ENCODE measurements around the gene AKAP3. TPM values are rescaled to one million over a fixed set of nuclear protein-coding genes. Genes with fewer than 3 reads are reported as not detected.
A peak's percentile ranks its signal among the peaks of the same experiment; 100 is the strongest.

AKAP3 gene
- total RNA-seq (2014; rRNA removed; shearing (Covaris generic)): 0.72 and 1.4 TPM in 2 replicates
- not detected in 2 replicates for polyA plus RNA-seq (2014; cell fraction: nucleus; rRNA removed)

- peak; percentile 68 for DNase-seq (ENCODE audit: extremely low read depth, low read depth)
Observed at GRCh38 chr12:4648501-4649357, at the start of gene AKAP3, which contains the start of gene NDUFA9. Gene AKAP3 (minus strand): TSS chr12:4649051. CDS start chr12:4638196, 10,855 bp downstream. Gene NDUFA9 (plus strand): TSS chr12:4649114. CDS start chr12:4649127, 13 bp downstream.

- no peak for DNase-seq (ENCODE audit: extremely low read depth, low read depth)
Observed at GRCh38 chr12:4690760-4691159, 41.9 kb upstream of the AKAP3 start.

GRCh38 chr12:4685317-4685716, 36.5 kb upstream of the AKAP3 start:
- no peak for DNase-seq (ENCODE audit: extremely low read depth, low read depth)

DNA sequence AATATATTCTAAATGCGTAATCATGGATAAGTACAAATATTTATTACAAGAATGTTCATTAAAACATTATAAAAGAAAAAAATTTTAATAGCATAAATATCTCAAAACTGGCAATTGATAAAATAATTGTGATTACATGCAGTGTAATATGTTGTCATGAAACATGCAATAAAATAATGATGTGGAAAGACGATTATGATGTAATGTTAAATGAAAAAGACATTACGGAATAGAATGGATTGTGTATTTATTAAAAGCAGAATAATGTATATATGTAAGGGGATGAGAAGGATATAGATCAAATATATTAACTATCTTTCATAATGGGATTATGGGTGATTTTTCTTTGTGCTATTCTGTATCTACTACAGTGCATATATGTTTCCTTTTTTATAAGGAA, 32.9 kb upstream of the AKAP3 start:
- no peak for DNase-seq (ENCODE audit: extremely low read depth, low read depth)

DNA sequence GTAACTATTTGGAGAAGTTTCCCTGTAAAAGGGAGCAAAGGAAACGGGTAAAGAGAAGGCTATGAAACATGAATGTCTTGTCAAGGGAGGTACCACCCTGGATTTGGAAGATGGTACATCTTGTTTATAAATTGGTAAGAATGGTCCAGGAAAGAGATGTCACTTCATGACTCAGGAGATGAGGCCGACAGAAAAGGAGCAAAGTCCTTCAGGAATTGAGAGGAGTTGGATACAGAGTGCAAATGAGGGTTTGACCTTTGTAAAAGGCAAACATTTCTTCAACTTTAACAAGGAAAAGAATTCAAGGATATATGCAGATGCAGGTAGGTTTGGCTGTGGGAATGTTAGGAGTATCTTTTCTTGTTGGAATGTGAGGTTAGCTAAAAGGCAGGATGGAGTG, 30.9 kb upstream of the AKAP3 start:
- no peak for DNase-seq (ENCODE audit: extremely low read depth, low read depth)

GRCh38 chr12:4665236-4665635, 16.4 kb upstream of the AKAP3 start:
- DNase-seq (ENCODE audit: extremely low read depth, low read depth): no peak

DNA sequence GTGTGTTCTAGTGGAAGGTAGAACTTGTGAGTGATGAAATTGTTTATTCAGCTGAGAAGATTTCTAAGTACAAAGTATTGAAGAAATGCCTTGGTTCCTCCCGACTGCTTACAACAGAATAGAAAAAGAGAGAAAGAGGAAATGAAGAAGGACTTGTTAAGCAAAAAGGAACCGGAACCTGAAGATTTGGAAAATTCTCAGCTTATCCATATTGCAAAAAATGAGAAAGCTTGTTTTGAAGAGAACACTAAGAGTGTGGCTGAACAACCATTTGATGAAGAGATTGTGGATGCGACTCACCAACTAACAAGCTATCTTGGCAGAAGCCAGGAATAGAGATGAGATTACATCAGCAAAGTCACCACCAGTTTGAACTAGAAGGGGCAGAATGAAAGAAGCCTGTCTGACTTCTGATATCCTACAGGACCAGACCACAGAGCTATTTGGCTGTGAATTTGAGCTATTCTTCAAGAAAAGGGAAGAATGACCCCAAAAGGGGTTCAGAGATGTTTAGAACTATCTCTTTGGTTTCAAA, 15.2 kb upstream of the AKAP3 start:
- DNase-seq (ENCODE audit: extremely low read depth, low read depth): no peak

DNA sequence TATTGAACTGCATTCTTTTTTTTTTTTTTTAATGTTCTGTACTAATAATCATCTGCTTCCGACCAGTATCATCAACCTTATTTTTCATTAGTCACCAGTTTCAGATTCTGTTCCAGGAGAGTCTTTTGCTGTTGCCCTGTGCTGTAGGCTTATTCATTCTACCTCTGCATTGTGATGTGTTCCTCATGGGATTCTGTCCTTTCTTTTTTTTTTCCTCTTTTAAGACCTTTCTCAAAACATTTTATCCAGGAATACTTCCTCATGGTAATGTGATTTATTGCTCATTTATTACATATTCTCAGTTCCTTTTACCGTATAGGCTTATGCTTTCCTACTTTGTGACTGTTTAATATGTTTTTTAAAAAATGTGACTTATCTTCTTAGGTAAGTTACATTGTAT, 4.8 kb upstream of the AKAP3 start:
- DNase-seq (ENCODE audit: extremely low read depth, low read depth): no peak

DNA sequence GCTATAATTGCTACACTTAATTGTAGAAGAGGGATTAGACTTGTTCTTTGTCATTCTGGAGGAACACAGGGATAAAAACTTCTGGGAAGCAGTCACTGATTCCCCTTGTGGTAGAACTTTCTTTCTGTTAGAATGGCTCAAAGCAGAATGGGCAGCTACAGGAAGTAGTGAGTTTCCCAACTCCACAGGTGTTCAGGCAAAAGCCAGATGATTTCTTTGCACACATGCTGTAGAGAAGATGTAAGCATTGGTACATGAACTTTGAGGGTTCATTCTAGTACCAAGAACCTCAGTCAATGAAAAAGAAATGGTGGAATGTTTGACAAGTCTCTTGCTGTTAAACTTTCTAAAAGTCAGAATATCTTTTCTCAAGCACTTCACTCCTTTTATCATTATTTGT, 4.4 kb upstream of the AKAP3 start:
- no peak for DNase-seq (ENCODE audit: extremely low read depth, low read depth)

- no peak for DNase-seq (ENCODE audit: extremely low read depth, low read depth)
Observed at GRCh38 chr12:4649358-4649661, 459 bp upstream of the AKAP3 start.

DNA sequence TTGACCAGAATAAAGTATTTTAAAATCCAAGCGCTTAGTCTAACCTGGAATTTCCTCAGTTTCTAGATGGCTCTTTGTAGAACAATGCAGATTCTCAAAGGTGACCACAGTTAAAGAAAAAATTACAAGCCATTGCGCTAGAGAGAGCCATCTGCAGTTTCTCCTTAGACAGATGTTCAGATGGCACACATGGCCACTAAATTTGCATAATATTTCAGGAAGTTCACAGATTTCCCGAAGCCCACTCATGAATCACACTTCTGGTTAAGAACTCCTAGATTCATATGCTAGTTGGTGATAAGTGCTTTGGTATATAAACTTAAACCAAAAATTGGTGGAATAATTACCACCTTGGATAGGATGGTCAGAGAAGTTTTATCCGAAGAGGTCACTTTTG, 749 bp downstream of the AKAP3 start:
- DNase-seq (ENCODE audit: extremely low read depth, low read depth): no peak

DNA sequence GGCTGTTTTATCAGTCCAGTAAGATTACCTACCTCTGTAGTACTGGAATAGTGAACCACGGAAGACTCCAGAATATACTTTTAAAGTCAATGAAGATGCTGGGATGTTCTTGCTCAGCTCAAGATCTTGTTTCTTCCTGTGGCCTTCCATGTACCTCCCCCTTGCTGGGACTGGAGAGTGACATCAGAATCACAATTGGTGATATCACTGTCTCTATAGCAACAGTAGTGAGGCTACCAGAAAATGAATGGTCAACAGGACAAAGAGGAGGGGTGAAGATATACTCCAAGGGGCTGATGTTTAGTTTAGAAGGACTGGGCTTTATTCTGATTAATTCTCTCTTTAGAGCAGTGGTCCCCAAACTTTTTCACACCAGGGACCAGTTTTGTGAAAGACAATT, 3.8 kb downstream of the AKAP3 start:
- no peak for DNase-seq (ENCODE audit: extremely low read depth, low read depth)

GRCh38 chr12:4643747-4644146, 5.1 kb downstream of the AKAP3 start:
- no peak for DNase-seq (ENCODE audit: extremely low read depth, low read depth)

DNA sequence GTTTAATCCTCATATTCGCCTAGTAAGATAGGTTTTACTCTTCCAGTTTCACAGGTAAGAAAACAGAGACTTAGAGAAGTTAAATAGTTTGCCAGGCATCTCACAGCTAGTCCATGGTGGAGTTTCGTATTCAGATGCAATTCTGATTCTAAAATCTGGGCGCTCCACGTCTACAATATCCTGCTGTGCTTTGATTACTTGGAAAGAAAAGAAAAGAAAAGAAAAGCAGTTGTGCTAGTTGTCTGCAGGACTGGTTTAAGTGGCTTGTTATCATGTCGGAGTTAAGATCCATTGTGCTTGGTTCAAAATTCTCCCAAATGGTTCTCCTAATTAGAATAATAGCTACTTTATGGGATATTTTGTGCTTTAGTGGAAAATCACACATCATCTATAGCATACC, 18.6 kb downstream of the AKAP3 start:
- DNase-seq (ENCODE audit: extremely low read depth, low read depth): no peak

DNA sequence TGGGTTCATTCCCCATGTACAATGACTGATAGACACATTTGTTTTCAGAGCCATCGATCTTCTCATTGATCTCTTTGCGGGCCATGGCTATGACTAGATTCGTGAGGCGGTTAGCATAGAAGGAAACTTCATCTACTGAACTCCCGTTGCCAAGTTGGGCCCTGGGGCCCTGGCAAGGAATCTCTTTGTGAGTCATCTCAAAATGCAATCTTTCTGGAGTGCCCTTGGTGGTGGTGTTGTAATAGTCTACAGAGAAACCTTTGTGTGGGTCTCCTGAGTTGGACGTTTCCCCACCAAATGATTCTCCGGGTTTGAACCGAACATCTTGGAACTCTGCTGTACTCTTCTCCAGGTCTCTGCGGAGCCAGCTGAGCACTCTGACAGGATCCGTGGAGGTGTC, 20.4 kb downstream of the AKAP3 start:
- no peak for DNase-seq (ENCODE audit: extremely low read depth, low read depth)

DNA sequence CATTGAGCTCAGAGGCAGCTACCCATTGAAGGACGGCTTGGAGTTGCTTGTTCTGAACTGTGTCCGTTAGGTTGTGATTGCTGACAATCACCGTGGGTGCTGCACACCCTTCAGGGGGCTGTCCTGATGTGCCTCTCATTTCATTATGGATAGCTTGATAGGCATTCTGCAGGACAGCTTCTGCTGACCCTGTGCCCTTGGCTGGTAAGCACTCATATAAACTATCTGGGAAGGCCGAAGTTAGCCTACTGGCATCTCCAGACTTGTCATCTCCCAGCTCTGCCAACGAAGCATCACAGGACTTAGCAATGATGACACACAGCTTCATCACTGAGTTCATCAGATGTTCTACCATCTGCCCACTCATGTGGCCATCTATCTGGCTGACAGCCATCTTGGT, 22.3 kb downstream of the AKAP3 start:
- DNase-seq (ENCODE audit: extremely low read depth, low read depth): no peak

GRCh38 chr12:4621511-4621910, 27.3 kb downstream of the AKAP3 start:
- no peak for DNase-seq (ENCODE audit: extremely low read depth, low read depth)

DNA sequence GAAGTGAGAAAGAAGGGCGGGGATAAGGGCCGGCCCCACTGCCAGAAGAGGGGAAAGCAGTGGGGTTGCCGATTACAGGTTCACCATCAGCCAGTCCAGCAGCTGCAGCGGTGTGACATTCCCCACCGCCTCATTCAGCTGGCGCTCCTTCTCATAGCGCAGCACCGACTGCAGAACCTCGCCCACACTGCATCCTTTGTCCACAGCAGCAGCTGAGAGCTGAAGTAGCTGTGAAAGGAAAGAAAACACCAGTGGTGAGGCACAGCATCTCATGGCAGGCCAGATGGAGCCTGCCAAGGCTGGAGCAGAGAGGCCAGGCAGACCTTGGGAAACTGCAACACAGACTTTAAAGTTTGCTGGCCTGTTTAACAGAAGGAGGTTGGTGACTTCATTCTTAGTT, 33.2 kb downstream of the AKAP3 start:
- no peak for DNase-seq (ENCODE audit: extremely low read depth, low read depth)

DNA sequence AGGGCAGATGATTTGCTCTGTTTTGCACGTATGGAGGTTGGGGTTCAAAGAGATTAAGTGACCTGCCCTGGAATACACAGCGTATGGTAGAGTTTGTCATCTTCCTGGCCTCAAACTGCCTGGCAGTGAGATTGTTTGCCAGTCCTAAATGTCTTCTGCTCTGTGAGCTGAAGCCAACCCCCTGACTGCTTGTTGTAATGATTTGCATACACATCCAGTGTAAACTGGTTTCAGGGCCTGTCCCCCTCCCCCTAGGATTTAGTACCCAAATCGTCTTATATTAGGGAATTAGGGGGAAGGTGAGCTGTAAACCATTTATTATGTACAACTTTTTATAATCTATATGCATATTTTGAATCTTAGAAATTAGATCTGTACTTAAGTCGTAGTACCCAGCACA, 38.4 kb downstream of the AKAP3 start:
- DNase-seq (ENCODE audit: extremely low read depth, low read depth): no peak

DNA sequence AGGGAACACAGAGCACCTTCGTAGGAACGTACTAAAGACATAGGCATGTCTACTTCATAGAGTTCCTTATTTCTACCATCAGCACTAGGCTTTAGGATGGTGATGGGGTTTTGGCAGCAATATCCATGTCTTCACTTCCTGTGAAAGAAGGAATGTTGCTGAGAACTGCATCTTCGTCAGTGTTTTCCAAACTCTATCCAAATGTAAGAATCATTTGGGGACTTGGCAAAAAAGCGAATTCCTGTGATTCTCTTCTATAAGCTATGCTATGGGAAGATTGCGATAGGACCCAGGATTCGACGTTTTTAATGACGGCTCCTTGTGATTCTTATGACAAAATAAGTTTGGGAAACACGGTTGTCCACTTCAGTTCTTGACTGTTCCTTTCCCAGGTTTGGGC, 39.8 kb downstream of the AKAP3 start:
- no peak for DNase-seq (ENCODE audit: extremely low read depth, low read depth)

GRCh38 chr12:4607056-4607455, 41.8 kb downstream of the AKAP3 start:
- DNase-seq (ENCODE audit: extremely low read depth, low read depth): no peak

DNA sequence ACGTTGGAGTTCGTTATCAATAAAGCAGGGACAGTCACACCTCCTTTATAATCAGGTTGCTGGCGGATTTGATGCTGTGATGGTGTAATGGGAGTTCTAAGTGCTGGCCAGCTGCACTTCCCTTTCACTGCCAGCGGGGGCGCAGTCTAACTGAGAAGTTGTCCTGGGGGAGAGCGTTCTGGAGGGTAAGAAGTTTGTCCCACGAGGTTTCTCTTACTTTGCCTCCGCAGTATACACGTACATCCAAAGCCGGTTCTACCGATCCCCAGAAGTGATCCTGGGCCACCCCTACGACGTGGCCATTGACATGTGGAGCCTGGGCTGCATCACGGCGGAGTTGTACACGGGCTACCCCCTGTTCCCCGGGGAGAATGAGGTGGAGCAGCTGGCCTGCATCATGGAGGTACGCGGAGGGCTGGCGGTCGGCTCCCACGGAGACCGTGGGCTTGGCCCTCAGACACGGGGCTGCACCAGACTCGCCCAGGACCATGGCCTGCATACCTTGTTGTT, 44.1 kb downstream of the AKAP3 start:
- DNase-seq (ENCODE audit: extremely low read depth, low read depth): peak; percentile 78

Data from NCI-H460 (cell line).